ENCODE results near the gene RAMP1. TPM values are rescaled to one million over a fixed set of nuclear protein-coding genes. Genes with fewer than 3 reads are reported as not detected.

Gene RAMP1
- total RNA-seq, 1 experiment from 2014 or later: 0.63 TPM

DNA sequence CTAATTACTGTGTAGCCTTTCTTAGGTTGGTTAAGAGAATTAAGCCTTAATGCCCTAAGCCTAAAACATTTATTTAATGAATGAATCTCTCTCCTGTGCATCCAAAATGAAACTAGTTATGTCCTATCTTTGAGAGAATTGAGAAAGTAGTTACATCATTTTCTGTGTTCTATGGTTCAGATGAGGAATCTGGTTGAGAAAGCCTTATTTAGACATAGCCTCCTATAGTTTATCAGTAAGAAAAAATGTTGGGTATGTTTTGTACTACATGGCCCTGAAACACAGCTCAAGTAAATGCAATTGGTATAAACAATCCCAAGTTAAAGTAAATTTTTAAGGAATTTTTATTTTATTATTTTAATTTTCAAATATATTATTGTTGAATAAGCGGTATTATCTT is 25.9 kb upstream of the RAMP1 start:
- H2BK20ac ChIP-seq (ENCODE audit: low read depth, low read length, poor library complexity, severe bottlenecking): no peak overlapping the region
- DNase-seq: no peak
- no peak overlapping the region for H2BK15ac ChIP-seq (ENCODE audit: low read depth, low read length)
- H2BK12ac ChIP-seq (ENCODE audit: insufficient read length, low read depth, low read length): no peak overlapping the region
- H3K79me1 ChIP-seq (ENCODE audit: insufficient read depth, low read depth, low read length, poor library complexity, severe bottlenecking): no peaks in the 10 kb centered on the region
- H3K4ac ChIP-seq (ENCODE audit: low read depth, low read length): no peak overlapping the region
- no peak overlapping the region for H3K27ac ChIP-seq (ENCODE audit: insufficient read length, low read depth, low read length)
- H3K23me2 ChIP-seq (ENCODE audit: insufficient read length, low read depth, low read length, poor library complexity, severe bottlenecking): no peaks in the 10 kb centered on the region
- no peak overlapping the region for H3K27ac Mint-ChIP-seq
- H3T11ph ChIP-seq (ENCODE audit: low read length): no peak overlapping the region
- H3K56ac ChIP-seq (ENCODE audit: insufficient read length, low read depth, low read length): no peak overlapping the region
- no peak overlapping the region for H4K8ac ChIP-seq (replicated peaks; ENCODE audit: insufficient read length, low read depth, low read length)
- no peak for TF ChIP-seq CTCF (conservative IDR thresholded peaks at IDR 0.05)
- H3K4me1 ChIP-seq (ENCODE audit: insufficient read depth, low read length): no peaks in the 10 kb centered on the region
- H3K23ac ChIP-seq (ENCODE audit: insufficient read length, low read depth, low read length): no peak overlapping the region
- H4K91ac ChIP-seq (ENCODE audit: insufficient read length, low read depth, low read length): no peak overlapping the region
- H3K79me2 ChIP-seq (ENCODE audit: insufficient read depth, low read length): no peaks in the 10 kb centered on the region
- H4K5ac ChIP-seq (ENCODE audit: insufficient read length, low read depth, low read length): no peak overlapping the region
- H3K36me3 Mint-ChIP-seq (ENCODE audit: insufficient read depth in 1 of 3, low read depth in 3 of 3): no peaks in the 10 kb centered on the region
- no peaks in the 10 kb centered on the region for H3K27me3 Mint-ChIP-seq (ENCODE audit: low read depth)
- no peaks in the 10 kb centered on the region for H3K9me3 ChIP-seq (ENCODE audit: control insufficient read depth, low read depth, low read length)
- H3K9me3 Mint-ChIP-seq: no peaks in the 10 kb centered on the region
- H3K27me3 ChIP-seq (ENCODE audit: insufficient read depth, low read length): no peaks in the 10 kb centered on the region
- H2BK120ac ChIP-seq (ENCODE audit: low read depth, low read length, poor library complexity, severe bottlenecking): no peak overlapping the region
- H3K4me3 Mint-ChIP-seq: no peak overlapping the region
- no peak overlapping the region for H3K18ac ChIP-seq (ENCODE audit: insufficient read length, low read depth, low read length)
- no peak overlapping the region for H2AFZ ChIP-seq (ENCODE audit: low read length)
- no peak overlapping the region for H3K9ac ChIP-seq (ENCODE audit: extremely low read depth, insufficient read length, low read length)
- no CpG with 5 or more reads among the region's 1 CpG for WGBS (ENCODE audit: extremely low coverage, insufficient read length, low lambda C conversion rate)
- H2BK5ac ChIP-seq (ENCODE audit: insufficient read length, low read length): no peak overlapping the region
- no peak overlapping the region for H3K4me2 ChIP-seq (ENCODE audit: insufficient read depth, insufficient read length, low read length)
- H3K14ac ChIP-seq (ENCODE audit: insufficient read depth, low read length): no peak overlapping the region
- H2AK5ac ChIP-seq (ENCODE audit: insufficient read length, low read length): no peak overlapping the region
- no peaks in the 10 kb centered on the region for H4K20me1 ChIP-seq (ENCODE audit: control insufficient read depth, insufficient read depth, insufficient read length)
- no peaks in the 10 kb centered on the region for H3K4me1 Mint-ChIP-seq

Measured in H9 (cell line).